T-helper 2 cell treated with Interferon-gamma antibody and Interleukin-4, amounts not matched to agents 100 ng/mL and 5 ng/mL, for 36 hours (primary cell): ENCODE measurements around the gene GYS2. TPM values are rescaled to one million over a fixed set of nuclear protein-coding genes. Genes with fewer than 3 reads are reported as not detected.

Experiments used
- intact Hi-C: fragments of 100-400 bp; cut with micrococcal nuclease; formaldehyde crosslinking; loops from one replicate; pipeline ENCODE4 v1.15.1; 2023
- total RNA-seq: library from RNA; stranded (reverse); gene quantifications from 2 replicates; pipeline ENCODE4 v1.2.3, GENCODE V29; 2022

Gene GYS2
- total RNA-seq, 1 donor from 2014 or later = 0.23 TPM

DNA sequence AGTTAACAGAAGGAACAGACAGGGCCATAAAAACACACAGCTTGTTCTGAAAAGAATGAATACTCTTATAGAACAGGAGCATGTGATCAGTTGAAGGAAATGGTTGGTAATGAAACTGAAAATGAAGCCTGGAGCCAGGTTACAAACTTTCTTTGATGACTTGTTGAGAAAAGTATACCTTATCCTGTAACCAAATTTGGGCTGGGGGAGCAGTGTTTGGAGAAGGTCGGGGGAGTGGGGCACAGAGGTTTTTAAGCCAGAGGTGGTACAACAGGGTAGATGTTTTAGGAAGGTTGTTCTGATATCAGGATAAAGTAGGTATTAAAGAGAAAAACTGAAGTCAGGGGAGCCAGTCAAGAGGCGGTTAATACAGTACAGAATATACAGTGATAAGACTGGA, 94.9 kb downstream of the GYS2 start:
- intact Hi-C loops = loop anchor here (1.0 to 10.0 kb wide), 4 partner anchors 8 to 195 kb away; partner anchors contain the start of genes GOLT1B, LDHB, RECQL and SPX

GRCh38 chr12:21507849-21508248, 96.8 kb downstream of the GYS2 start:
- intact Hi-C loops = loop anchor here (2.0 to 10.0 kb wide), 3 partner anchors 19 to 193 kb away; partner anchors contain the start of genes LDHB and SPX

- intact Hi-C loops = loop anchor here (10.0 kb wide), 1 partner anchor 191 kb away; no protein-coding TSS in a partner anchor
These were observed 98.8 kb downstream of the GYS2 start for GRCh38 chr12:21505888-21506287.

DNA sequence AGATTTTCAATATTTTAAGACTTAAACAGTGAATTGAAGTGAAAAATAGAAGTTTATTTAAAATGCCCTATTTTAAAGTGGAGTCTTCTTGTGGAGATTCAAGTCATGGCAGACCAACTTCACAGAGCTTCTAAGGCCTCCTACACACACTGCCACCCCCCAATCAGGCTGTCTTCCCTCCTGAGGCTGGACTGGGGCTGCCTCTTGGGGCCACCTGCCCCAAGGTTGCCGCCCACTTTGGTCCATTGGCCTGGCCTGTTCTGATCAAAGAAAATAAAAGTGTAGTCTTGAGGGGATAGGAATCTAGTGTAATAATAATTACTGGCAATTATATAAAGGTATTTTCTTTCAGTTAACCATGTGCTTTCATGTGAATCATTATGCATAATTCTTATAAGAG, 101.8 kb downstream of the GYS2 start:
- intact Hi-C loops = loop anchor here (2.0 to 10.0 kb wide), 3 partner anchors 188 to 1042 kb away; partner anchors contain the start of genes C2CD5 and CMAS

- intact Hi-C loops = loop anchor here (2.0 to 10.0 kb wide), 3 partner anchors 187 to 1043 kb away; partner anchors contain the start of genes C2CD5 and CMAS
These were observed 102.5 kb downstream of the GYS2 start for GRCh38 chr12:21502164-21502496.

GRCh38 chr12:21501258-21502163, 103.1 kb downstream of the GYS2 start, which contains the start of the genes GOLT1B and RECQL:
Gene GOLT1B, plus strand, starts transcription at chr12:21501789. Its CDS starts 135 bp downstream, at chr12:21501924.
Gene RECQL, minus strand, starts transcription at chr12:21501635. Its CDS starts 2,065 bp downstream, at chr12:21499570.
- intact Hi-C loops = loop anchor here (1.0 to 10.0 kb wide), 9 partner anchors 8 to 1043 kb away; partner anchors contain the start of genes C2CD5, CMAS, LDHB and PYROXD1

GRCh38 chr12:21500786-21501257, 103.8 kb downstream of the GYS2 start:
- intact Hi-C loops = loop anchor here (1.0 to 10.0 kb wide), 8 partner anchors 8 to 546 kb away; partner anchors contain the start of genes CMAS, LDHB, PYROXD1 and SPX

DNA sequence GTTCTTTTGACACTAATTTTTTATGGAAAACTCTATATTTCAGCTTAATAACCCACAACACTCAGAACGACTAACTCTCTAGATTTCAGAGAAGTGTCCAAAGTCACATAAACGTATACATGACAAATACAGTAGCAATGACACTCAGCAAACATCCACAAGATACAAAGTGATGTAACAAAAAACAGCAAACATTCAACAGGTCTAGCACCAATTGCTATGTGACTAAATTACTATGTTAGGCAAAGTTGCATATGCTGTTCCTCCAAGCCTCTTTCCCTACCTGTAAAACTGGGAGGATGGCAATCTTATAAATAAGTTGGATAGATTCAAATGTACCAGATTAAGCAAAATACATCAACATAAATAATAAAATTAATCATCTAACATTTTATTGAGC, 104.9 kb downstream of the GYS2 start:
- intact Hi-C loops = loop anchor here (2.0 to 10.0 kb wide), 4 partner anchors 27 to 548 kb away; partner anchors contain the start of genes CMAS and SPX

Other genes starting within 250 kb of the GYS2 start
- not detected in 2 replicates for gene IAPP, start 231.9 kb downstream of the GYS2 start, total RNA-seq
- gene PYROXD1, start 167.2 kb downstream of the GYS2 start, total RNA-seq = 32.3 and 34.4 TPM in 2 replicates
- gene RECQL, start 103.2 kb downstream of the GYS2 start, total RNA-seq = 84.8 and 87.8 TPM in 2 replicates
- 41.4 and 44.5 TPM in 2 replicates for gene GOLT1B, start 103.1 kb downstream of the GYS2 start, total RNA-seq
- gene SPX, start 78.6 kb downstream of the GYS2 start, total RNA-seq = 0.52 and 1.1 TPM in 2 replicates
- gene LDHB, start 53.0 kb upstream of the GYS2 start, total RNA-seq = 1,291 and 1,307 TPM in 2 replicates
- gene KCNJ8, start 169.9 kb upstream of the GYS2 start, total RNA-seq = not detected in 2 replicates